T follicular helper cell (primary cell): ENCODE results near the gene MYO10.

Experiments
- DNase-seq: peaks from one replicate; pipeline ENCODE4 v3.0.0-alpha.2; 2020; ENCODE audit warnings: low read depth

Gene MYO10

DNA sequence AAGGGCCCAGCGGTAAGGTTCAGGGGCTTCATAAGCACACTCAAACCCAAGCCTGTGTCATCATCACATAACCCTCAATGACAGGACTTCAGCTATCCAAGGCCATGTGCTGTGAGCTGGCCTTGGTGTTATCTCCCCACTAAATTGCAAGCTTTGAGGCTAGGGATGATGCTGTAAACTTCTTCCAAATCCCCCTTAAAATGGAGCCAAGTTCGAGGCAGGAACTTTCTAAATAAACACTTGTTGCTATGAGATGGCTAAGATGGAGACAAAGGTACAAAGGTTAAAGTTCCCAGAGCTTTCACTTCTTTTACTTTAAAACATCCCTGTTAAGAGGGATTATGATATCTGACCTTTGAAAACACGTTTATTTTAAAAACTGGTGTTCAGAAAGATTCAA, 123.6 kb downstream of the MYO10 start:
- DNase-seq: no peak

DNA sequence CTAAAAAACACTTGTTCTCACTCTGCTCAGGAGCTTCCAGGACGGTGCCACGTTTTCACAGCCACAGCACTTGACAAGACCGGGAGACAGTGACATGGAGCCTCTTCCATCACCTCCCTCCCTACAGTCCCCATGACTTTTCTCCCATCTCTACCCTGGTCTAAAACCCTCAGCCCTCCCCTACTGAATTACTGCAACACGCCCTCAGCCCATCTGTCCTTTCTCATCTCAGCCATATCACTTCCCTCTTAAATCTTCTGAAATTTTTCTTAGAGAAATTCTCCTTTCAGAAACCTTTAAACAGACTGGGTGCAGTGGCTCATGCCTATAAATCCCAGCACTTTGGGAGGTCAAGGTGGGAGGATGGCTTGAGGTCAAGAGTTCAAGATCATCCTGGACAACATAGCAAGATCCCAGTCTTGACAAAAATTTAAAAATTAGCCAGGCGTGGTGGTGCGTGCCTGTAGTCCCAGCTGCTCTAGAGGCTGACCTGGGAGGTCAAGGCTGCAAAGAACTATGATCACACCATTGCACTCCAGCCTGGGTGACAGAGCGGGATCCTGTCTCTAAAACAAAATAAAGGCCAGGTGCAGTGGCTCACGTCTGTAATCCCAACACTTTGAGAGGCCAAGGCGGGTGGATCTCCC, 125.8 kb downstream of the MYO10 start:
- no peak for DNase-seq

DNA sequence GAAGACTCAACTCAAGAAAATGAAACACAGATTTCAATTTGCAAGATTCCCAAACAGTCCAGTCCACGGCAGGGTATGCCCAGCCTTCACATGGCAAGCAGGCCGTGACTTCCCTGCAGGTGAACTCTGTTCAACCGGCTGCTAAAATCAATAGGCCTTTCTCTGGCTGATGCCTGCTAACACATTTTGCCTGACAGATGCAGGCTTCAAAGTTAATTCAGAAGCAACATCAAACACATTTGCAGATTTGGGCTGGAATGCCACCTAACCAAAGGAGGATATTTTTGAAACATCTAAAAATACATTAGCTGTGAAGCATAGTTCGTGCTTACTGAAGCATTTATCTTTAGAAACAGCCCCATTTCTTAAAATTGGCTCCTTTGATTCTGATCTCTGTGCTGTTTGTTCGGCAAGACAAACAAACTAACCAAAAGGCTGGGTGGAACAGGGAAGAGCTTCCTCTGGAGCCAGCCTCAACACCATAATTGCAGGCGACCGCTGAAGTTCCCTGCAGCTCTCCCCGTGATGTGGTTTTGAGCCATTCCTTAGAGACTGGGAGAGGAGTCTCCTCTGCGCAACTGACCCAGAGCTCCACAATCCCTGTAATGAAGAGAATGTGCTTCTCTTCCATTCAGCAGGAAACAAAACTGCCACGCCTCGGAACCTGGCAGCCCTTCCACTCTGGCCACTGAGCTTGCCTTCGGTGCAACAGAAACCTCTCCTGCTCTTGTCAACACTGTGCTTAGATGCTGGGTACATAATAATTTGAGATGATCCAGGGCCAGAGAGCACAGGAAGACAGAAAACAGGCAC, 126.5 kb downstream of the MYO10 start:
- DNase-seq: no peak

DNA sequence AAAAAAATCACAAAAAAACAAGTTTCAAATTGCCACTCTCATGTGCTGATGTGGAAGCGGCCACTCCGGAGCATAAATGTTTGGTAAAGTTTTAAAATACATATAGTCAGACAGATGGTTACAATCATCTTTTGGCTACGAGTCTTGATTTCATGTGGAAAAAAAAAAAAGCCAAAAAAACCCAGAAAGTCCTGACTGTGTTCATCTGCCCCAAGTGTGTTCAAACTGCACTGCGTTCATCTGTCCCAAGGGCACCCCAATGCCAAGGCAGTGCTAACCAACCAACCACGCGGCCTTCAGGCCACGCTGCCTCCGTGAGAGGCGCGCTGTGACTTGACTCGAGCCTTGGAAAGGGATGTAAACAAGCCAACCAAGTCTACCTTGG, 127.1 kb downstream of the MYO10 start:
- DNase-seq: no peak

DNA sequence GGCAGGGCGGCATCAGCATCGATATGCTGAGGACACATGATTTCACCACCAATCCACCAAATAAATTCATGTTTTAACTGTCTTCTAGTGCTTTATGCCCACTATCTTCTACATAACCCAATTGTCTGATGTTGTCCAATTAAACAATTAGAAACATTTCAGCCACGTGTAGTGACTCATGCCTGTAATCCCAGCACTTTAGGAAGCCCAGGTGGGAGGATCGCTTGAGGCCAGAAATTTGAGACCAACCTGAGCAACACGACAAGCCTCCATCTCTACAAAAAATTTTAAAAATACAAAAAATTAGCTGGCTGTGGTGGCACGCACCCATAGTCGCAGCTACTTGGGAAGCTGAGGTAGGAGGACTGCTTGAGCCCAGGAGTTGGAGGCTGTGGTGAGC, 128.1 kb downstream of the MYO10 start:
- DNase-seq: no peak

DNA sequence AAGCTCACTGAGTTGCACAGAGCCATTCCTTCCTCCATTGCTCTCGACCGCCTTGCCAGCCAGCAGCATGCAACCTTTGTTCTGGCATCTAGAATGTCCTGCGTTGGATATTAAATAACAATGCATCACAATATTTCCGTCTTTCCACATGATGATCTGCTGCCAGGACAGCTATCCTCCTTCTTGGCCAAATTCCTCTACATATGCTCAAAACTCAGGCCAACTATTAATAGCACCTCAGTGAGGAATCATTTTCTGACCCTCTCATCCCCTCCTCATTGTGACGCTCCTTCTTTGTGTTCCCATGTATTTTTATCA, 128.6 kb downstream of the MYO10 start:
- no peak for DNase-seq

DNA sequence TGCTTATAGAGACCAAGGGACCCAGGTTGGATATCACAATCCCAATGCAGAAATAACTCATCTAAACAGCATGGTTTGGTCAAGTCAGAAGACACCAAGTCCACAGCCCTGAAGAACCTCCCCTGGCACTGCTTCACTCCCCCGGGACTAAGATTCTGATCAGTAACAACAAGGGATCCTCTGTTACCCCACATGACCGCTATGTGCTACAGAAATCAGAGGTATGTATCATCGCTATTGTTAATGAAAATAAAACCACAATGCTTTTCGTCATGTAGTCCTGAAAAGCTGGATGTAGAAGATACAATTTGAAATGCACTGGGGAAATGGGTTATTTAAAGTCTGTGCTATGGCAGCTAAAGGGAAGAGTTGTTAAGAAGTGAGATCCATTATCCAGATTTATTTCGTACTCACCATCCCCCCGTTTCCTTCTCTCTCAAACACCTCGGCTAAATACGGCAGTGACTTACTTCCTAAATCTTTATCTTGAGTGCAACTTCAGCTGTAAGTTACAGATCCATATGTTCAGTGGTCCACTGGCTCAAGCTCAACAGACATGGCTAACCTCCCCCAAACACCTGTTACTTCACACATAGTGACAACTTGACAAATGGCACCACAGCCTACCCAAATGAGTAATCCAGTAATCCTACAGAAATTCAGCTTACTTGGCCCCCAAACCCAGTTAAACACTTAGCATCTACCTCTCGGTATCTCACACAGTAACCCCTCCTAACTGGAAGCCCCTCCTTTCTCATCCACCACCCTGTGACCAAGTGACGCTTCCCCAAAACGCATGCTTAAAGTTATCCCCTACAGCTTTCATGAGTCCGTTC, 129.2 kb downstream of the MYO10 start:
- no peak for DNase-seq

DNA sequence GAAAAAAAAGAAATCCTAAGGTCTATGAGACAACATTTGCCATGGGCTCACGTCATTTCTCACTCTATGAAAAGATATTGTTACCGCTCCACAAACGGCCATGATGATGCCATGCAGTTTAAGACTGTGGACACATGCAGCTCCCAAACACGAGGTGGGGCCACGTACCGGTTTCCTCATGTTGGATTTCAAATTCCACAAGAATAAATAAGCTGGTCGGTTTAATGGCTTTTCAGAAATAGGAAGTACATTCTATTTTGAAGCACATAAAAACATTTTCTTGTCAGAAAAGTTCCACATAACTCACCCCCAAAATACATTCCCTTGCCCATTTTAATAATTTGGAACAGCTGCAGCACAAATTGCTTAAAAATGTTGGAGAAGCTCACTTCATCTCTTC, 130.6 kb downstream of the MYO10 start:
- DNase-seq: no peak

DNA sequence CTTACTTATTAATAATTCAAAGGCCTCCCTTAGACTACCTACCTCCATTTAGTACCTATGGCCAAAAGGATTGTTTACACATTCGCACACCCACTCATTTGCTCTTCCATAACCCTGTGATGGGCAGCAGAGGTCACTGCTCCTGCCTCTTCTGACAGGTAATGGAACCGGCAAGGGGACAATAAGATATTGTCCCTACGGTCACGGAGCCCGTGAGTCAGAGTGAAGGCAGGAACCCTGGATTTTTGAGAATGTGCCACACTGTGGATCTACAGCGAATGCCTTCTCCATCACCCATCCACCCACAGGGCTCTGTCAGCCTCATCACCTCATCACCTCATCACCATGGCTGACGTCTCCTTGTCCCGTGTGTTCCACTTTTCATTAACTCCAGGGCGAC, 132.3 kb downstream of the MYO10 start:
- no peak for DNase-seq

DNA sequence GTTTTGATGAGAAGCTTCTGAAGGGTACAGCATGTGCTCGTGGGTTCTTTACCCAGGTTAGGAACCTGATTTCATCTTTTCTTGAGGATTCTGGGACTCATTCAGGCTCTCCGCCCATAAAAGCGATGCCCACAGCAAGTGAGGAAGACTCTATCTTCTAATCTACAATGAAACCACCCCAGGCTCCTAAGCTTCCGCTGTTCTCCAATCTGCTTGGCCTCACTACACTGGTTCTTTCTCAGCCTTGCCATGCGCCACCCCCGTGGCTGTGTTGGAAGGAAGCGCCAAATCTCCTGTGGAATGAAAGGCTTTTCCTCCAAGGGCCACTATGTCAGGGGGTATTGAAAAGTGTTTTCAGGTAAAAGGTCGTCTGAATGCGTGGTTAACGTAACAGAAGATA, 135.6 kb downstream of the MYO10 start:
- DNase-seq: no peak

DNA sequence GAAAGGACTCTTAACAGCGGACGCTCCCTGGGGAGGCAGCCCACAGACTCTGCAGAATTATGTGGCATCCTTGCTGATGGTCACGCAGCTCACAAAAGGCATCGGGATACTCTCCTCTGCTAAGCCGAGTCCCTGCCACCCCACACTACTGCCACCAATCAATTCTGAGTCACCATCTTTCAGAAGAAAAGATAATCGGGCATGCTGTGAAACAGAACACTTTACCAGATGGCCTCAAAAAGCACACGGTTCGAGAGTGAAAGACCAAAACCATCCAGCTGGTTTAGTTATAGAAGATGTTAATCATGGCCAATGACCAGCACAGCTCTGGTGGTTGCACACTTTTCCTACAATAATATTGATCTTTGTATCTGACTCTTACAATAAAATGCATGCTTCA, 136.3 kb downstream of the MYO10 start:
- no peak for DNase-seq

DNA sequence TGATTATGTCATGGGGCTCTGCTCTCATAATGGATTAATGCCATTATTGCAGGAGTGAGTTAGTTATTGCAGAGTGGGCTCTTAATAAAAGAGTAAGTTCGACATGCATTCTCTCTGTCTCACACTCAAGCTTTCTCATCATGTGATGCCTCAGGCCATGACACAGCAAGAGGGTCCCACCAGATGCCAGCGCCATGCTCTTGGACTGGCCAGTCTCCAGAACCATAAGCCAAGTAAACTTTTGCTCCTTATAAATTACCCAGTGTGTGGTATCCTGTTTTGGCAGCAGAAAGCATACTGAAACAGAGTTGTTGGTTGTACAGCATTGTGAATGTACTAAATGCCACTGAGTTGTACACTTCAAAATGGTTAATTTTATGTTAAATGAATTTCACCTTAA, 138.1 kb downstream of the MYO10 start:
- DNase-seq: no peak

DNA sequence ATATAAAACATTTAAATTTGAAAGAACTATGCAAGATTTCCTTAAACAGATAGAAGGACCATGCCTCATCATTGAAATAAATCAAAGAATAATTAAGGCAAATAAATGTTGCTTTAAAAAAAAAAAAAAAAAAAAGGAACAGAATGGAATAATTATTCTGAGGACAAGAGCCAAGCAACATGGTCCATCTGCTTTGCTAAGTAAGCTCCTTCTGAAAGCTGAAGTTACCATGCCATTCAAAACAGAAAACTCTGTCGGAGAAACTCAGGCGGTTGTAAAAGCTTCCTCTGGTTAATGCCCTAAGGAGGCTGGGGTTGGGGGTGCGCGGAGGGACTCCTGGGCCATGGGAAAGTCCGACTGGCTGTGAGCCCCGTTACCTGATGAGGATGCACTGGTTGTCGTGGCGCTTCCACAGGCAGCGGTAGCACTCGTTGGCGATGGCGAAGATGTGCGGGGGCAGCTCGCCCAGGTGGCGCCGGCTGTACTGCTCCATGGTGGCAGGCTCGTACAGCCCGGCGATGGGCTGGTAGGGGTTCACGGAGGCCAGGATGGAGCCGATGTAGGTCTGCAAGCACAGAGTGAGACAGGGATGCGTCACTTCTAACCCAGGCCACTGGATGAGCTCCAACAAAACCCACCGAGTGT, 141.7 kb downstream of the MYO10 start:
- DNase-seq: no peak

DNA sequence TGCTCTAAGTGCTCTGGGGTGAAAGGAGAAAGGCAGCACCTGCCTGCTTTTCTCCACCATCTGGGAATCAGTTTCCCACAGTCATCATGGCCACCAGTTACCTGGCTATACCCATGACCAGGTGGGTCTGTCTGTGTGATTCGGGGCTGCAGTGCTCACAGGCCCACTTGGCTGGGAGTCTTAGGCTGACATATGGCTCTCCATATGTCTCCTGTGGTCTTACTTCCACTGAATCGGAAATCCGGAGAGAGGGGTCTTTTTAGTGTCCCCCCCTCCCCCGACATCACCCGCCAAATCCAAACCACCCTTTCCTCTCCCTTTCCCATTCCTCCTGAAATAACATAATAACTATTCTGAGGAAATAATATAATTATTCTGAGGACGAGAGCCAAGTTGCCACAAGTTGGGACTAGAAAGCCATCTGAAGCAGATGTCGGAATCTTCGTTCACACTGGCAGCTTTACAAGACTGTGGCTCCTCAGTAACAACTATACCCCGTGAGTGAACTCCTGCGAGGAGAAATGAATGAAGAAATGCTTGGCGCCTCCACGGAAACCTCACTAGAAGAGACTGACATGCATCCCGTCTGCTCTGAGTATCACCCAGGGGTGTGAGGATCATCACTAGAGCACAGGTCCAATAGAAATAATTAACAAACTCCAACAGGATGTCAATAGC, 143.4 kb downstream of the MYO10 start:
- DNase-seq: no peak

DNA sequence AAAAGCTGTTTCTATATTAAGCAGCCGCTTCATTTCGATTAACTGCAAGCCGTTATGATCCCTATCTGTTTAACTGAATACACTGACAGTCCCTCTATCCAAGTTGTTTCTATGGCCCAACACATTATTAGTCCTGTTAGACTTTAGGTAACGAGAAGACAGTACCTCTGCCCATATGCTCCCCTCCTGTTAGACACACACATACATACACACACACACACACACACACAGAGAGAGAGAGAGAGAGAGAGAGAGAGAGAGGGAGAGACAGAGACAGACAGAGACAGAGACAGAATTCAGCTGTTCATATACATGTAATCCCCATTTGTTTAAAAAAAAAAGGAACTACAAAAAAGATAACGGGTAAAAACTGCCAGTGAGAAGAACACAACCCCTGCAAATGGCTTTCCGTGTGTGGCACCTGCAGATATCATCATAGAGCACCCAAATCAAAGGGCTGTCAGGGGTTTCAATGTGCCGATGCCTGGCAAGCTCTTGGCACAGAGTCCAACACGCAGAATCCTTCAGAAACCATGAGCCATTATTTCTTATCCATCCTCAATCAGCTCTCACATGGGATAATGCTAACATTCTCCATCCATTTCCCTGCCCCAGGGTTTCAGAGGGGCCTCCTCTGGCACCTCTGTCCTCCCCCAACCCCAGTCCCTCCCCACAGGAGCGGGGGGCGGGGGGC, 144.0 kb downstream of the MYO10 start:
- DNase-seq: no peak

DNA sequence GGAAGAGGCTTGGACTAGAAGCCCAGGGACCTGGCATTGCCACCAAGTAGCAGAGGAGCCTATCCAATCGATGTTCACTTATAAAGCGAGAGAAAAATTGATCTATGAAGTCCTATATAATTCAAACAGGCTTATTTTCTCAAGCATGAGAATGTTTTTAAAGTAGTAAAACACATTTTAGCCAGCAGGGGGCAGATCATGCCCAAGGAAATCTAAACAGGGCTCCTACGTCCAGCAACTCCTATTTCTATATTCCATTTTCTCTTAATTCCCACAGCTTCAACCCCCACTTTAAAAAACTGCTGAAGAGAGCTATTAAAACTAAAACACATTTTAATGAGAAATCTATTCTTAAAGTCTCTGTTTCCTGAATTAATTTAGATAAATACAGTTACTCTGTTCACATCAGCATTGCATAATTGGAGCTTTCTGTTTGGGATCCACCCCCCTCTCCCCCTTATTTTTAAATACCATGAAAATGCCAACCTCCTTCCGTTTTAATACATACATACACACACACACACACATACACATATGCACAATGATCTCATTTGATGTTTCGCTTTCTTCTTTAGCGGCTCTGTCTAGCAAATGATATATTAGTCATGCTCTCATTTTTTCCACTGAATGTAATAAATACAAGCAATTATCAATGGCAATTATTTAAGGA, 144.9 kb downstream of the MYO10 start:
- DNase-seq: no peak

DNA sequence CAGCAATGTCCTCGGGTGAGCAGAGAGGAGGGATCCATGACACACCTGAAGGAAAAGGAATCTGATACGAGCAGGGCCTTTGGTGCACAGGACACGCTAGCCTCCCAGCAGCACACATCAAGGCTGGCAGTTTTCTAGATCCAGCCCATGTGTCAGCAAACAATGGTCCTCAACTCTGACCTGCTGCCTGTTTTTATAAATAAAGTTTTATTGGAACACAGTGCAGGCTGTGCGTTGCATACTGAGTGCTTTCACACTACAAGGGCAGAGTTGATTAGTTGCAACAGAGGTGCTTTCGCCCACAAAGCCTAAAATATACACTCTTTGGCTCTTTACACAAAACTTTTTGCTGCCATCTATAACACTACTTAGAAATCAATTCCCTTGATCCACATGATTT, 147.1 kb downstream of the MYO10 start:
- no peak for DNase-seq

DNA sequence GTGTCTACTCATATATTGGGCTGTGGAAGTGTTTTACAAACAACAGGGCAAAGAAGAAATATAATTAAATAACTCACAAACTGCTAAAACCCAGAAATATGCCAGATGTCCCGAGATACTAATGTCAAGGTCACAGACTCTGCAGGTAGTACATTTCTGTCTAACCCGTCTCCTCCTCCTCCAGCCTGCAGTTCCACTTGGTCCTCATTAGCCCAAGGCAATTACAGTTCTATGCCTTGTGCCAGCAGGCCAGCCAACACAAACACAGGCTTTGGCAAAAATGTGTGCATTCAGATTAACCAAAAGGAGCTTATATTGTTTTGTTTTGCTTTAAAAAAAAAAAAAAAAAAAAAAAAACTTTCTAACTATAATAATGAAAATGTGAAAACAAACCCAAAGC, 148.8 kb downstream of the MYO10 start:
- no peak for DNase-seq

DNA sequence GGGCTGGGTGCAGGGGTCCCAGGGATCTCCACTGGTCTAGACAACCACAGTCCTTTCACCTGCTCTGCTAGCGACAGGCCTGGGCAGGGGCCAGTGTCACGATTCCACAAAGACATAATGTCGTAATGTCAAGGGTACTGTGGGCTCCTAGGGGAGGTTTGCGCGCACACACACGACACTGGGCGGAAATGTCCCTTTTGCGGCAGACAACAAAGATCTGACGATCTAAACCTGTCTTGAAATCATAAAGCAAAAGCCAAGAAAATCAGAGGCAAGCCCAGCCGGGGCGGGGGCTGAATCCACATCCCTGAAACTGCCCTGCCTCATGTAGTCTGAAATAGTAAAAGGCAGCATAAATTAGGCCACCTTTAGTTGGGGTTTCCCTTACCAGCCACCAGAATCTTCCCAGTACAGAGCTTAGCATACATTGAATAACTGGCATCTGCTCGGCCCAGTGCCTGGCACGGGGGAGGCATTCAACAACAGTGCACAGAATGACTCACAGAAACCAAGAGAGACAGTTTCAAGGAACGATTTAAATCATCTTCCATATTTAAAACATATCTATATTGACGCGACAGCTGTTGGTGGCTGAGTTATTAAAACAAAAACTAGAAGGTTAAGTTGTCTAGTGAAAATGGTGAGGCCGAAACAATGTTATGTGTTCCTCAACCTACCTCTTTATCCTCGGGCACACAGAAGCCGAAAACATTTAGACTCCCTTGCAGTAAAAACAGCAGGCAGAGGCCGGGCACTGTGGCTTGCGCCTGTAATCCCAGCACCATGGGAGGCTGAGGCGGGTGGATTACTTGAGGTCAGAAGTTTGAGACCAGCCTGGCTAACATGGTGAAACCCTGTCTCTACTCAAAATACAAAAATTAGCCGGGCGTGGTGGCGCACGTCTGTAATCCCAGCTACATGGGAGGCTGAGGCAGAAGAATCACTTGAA, 151.0 kb downstream of the MYO10 start:
- no peak for DNase-seq

DNA sequence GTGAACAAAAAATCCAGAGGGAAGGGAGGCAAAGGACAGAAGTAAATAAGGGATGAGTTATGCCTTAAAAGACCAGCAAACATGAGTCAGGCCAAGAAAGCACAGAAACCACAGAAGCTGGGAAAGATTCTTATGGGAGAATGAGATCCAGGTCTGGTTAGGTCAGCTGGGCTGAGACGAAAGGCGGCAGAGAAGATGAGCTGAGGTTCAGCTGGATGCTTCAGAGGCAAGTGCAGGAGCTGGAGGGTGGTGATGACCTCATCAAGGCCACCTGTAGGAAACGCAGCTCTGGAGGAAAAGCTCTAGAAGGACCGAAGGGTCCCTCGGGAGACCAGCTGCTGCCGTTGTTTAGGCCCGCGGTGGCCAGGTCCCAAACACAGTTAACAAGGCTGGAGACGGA, 152.0 kb downstream of the MYO10 start:
- no peak for DNase-seq
